ENCODE results near the gene MYH8.

Gene MYH8

DNA sequence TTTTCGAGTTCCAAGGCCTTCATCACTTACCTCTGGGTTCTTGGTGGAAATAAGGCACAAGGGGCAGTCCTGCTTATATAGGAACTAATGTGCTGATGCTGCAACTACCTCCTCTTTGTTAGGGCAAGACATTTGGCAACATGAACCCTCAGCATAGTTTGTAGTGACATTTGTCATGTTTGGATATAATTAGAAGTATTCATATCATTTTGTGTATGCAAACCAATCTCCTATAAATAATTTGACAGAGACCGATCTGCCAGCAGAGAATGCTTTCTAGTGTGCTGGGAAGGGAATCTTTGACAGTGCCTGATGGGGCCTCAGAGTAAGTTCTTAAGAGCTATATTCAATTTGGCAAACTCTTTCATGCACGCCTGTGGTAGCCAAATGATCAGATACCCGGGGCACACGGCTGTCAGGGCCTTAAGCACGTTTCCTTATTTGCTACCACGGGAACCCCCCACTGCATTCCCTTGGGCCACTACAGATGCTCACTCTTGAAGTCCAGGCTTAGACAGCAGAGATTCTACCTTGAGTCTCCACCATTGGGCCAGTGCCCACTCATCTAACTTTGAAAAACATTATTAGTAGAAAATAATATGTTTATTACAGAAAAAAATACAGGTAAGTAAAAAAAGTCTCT, at the start of gene MYH8:
Gene MYH8, minus strand, starts transcription at position 51 of the 643 bp plus-strand sequence. CDS start 1,723 bp downstream, outside the sequence.
- ATAC-seq (ENCODE audit: insufficient read depth, low read depth) = no peak
- Histone ChIP-seq H3K4me1 (ENCODE audit: insufficient read depth, low read length) (no peaks in the 10 kb centered on the region), H2AFZ (ENCODE audit: low read depth, low read length) (no peak within 1 kb of the TSS), H3K36me3 (ENCODE audit: insufficient read depth, low read length) (no peaks in the 10 kb centered on the region), H3K79me2 (ENCODE audit: insufficient read depth, low read length) (no peaks in the 10 kb centered on the region), H3K4me3 (ENCODE audit: low read depth in 1 of 2, low read length in 2 of 2) (no peak within 1 kb of the TSS), H3K9ac (ENCODE audit: low read depth, low read length) (no peak within 1 kb of the TSS), H3K27me3 (ENCODE audit: insufficient read depth, low read length, poor library complexity) (peaks cover 33% of the 10 kb centered on the region), H4K20me1 (ENCODE audit: insufficient read depth, low read length) (no peaks in the 10 kb centered on the region), H3K27ac (ENCODE audit: low read length) (no peak within 1 kb of the TSS), H3K9me3 (ENCODE audit: insufficient read depth, low read length, severe bottlenecking) (no peaks in the 10 kb centered on the region), H3K4me2 (ENCODE audit: insufficient read depth, low read length) (no peak within 1 kb of the TSS)
- no peak for TF ChIP-seq EZH2 (IDR thresholded peaks at IDR 0.05; ENCODE audit: borderline replicate concordance, low read depth, low read length, severe bottlenecking)
- TF ChIP-seq, protein P1, sequence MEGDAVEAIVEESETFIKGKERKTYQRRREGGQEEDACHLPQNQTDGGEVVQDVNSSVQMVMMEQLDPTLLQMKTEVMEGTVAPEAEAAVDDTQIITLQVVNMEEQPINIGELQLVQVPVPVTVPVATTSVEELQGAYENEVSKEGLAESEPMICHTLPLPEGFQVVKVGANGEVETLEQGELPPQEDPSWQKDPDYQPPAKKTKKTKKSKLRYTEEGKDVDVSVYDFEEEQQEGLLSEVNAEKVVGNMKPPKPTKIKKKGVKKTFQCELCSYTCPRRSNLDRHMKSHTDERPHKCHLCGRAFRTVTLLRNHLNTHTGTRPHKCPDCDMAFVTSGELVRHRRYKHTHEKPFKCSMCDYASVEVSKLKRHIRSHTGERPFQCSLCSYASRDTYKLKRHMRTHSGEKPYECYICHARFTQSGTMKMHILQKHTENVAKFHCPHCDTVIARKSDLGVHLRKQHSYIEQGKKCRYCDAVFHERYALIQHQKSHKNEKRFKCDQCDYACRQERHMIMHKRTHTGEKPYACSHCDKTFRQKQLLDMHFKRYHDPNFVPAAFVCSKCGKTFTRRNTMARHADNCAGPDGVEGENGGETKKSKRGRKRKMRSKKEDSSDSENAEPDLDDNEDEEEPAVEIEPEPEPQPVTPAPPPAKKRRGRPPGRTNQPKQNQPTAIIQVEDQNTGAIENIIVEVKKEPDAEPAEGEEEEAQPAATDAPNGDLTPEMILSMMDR (IDR thresholded peaks at IDR 0.05; ENCODE audit: borderline replicate concordance, extremely low read depth, low read length, poor library complexity, severe bottlenecking) = no peak
- no peak for DNase-seq

DNA sequence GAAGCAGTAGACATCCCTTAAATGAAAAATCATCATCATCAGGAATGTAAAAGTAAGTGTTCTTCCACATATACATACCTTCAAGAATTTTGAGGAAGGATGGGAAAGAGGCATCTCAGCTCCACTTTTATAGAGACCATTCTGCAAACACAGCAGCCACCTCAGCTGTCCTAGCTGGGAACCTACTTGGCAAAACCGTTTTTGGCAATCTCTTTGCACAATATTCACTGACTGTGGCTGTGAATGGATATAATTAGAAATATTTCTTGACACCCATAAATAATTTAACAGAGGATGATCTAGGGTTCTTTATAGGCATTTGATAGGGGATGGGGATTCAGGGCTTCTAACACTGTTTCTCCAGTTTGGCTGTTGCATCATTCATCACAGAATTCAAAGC, 47.7 kb upstream of the MYH8 start, which contains the start of gene MYH4:
Gene MYH4, minus strand, starts transcription at position 101 of the 400 bp plus-strand sequence. CDS start 2,814 bp downstream, outside the sequence.
- no peak within 1 kb of the TSS for H3K4me2 ChIP-seq (ENCODE audit: insufficient read depth, low read length)
- H3K27ac ChIP-seq (ENCODE audit: low read length) = no peak within 1 kb of the TSS
- H3K4me3 ChIP-seq (ENCODE audit: low read depth in 1 of 2, low read length in 2 of 2) = no peak within 1 kb of the TSS
- no peaks in the 10 kb centered on the region for H4K20me1 ChIP-seq (ENCODE audit: insufficient read depth, low read length)
- no peaks in the 10 kb centered on the region for H3K4me1 ChIP-seq (ENCODE audit: insufficient read depth, low read length)
- H3K79me2 ChIP-seq (ENCODE audit: insufficient read depth, low read length) = no peaks in the 10 kb centered on the region
- no peaks in the 10 kb centered on the region for H3K9me3 ChIP-seq (ENCODE audit: insufficient read depth, low read length, severe bottlenecking)
- no peak for DNase-seq
- TF ChIP-seq, protein P1 (IDR thresholded peaks at IDR 0.05; ENCODE audit: borderline replicate concordance, extremely low read depth, low read length, poor library complexity, severe bottlenecking) = no peak
- no peak for TF ChIP-seq EZH2 (IDR thresholded peaks at IDR 0.05; ENCODE audit: borderline replicate concordance, low read depth, low read length, severe bottlenecking)
- H3K36me3 ChIP-seq (ENCODE audit: insufficient read depth, low read length) = no peaks in the 10 kb centered on the region
- no peak within 1 kb of the TSS for H3K9ac ChIP-seq (ENCODE audit: low read depth, low read length)
- H3K27me3 ChIP-seq (ENCODE audit: insufficient read depth, low read length, poor library complexity) = peaks cover 14% of the 10 kb centered on the region
- ATAC-seq (ENCODE audit: insufficient read depth, low read depth) = no peak
- no peak within 1 kb of the TSS for H2AFZ ChIP-seq (ENCODE audit: low read depth, low read length)

DNA sequence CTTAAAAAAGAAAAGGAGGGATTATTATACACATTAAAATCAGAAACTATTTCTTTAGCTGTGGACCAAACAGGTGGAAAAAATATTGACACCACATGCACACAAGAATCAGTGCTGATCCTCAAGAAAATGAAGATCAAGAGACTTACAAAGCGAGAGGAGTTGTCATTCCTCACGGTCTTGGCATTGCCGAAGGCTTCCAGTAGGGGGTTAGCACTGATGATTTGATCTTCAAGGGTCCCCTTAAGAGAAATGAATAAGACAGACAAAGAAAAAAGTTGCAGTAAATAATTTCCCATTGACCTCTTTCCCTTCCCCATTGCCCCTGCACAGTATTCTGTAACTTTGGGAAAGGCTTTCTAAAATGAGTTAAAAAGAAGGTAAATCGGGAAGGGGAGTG, 41.7 kb upstream of the MYH8 start:
- Histone ChIP-seq H3K4me1 (ENCODE audit: insufficient read depth, low read length) (no peaks in the 10 kb centered on the region), H3K79me2 (ENCODE audit: insufficient read depth, low read length) (no peaks in the 10 kb centered on the region), H3K9ac (ENCODE audit: low read depth, low read length) (no peak overlapping the region), H2AFZ (ENCODE audit: low read depth, low read length) (no peak overlapping the region), H3K27ac (ENCODE audit: low read length) (no peak overlapping the region), H3K9me3 (ENCODE audit: insufficient read depth, low read length, severe bottlenecking) (no peaks in the 10 kb centered on the region), H3K4me3 (ENCODE audit: low read depth in 1 of 2, low read length in 2 of 2) (no peak overlapping the region), H3K27me3 (ENCODE audit: insufficient read depth, low read length, poor library complexity) (peaks cover 12% of the 10 kb centered on the region), H4K20me1 (ENCODE audit: insufficient read depth, low read length) (no peaks in the 10 kb centered on the region), H3K36me3 (ENCODE audit: insufficient read depth, low read length) (no peaks in the 10 kb centered on the region), H3K4me2 (ENCODE audit: insufficient read depth, low read length) (no peak overlapping the region)
- DNase-seq (no peak), ATAC-seq (ENCODE audit: insufficient read depth, low read depth) (no peak)
- no peak for TF ChIP-seq EZH2 (IDR thresholded peaks at IDR 0.05; ENCODE audit: borderline replicate concordance, low read depth, low read length, severe bottlenecking)
- TF ChIP-seq, protein P1 (IDR thresholded peaks at IDR 0.05; ENCODE audit: borderline replicate concordance, extremely low read depth, low read length, poor library complexity, severe bottlenecking) = peak; percentile 20
